D721Med (cell line): ENCODE results near the gene FOXP1.

Source experiments
- DNase-seq: peaks from one replicate; pipeline ENCODE4 v3.0.0; 2011; ENCODE audit warnings: low spot score; ENCODE audit not compliant: insufficient read length
- FAIRE-seq: peaks from 2 replicates; lab custom pipeline; 2011; peaks lifted over from hg19 to GRCh38; lab: Jason Lieb, UNC
- CTCF ChIP-seq: IDR thresholded peaks from 2 replicates; pipeline ENCODE4 v1.5.1; 2012; ENCODE audit warnings: mild to moderate bottlenecking, control low read depth; ENCODE audit not compliant: insufficient read depth; ENCODE audit errors: missing control alignments

FOXP1 gene

GRCh38 chr3:71495708-71496472 is 87.6 kb downstream of the FOXP1 start:
- DNase-seq (no peak), FAIRE-seq (no peak)
- TF ChIP-seq CTCF: no peak

GRCh38 chr3:71494212-71494611 is 89.3 kb downstream of the FOXP1 start:
- FAIRE-seq (no peak), DNase-seq (no peak)
- no peak for TF ChIP-seq CTCF

- TF ChIP-seq CTCF: no peak
- DNase-seq (no peak), FAIRE-seq (no peak)
Observed at GRCh38 chr3:71492974-71493771, 90.4 kb downstream of the FOXP1 start.

GRCh38 chr3:71492566-71492965 is 91.0 kb downstream of the FOXP1 start:
- DNase-seq: no peak
- no peak for FAIRE-seq
- TF ChIP-seq CTCF: no peak

- no peak for TF ChIP-seq CTCF
- FAIRE-seq: no peak
Observed at GRCh38 chr3:71491154-71491752, 92.3 kb downstream of the FOXP1 start.

GRCh38 chr3:71490692-71491091 is 92.8 kb downstream of the FOXP1 start:
- no peak for FAIRE-seq
- DNase-seq: no peak
- TF ChIP-seq CTCF: no peak

More at GRCh38 chr3:71491154-71491752, 92.3 kb downstream of the FOXP1 start:
- no peak for DNase-seq
